SW 1271 (cell line): ENCODE results near the gene RORB.

Experiments
- DNase-seq, 2 experiments: peaks; one replicate each; lab custom pipeline; 2025; lab: John Stamatoyannopoulos, UW

RORB gene

GRCh38 chr9:74719306-74719705 is 222.2 kb downstream of the RORB start:
- no peak for DNase-seq

- no peak for DNase-seq
Observed at GRCh38 chr9:74721696-74722660, 224.8 kb downstream of the RORB start.

GRCh38 chr9:74724317-74724716 is 227.2 kb downstream of the RORB start:
- no peak for DNase-seq

- no peak for DNase-seq
Observed at GRCh38 chr9:74726581-74726980, 229.4 kb downstream of the RORB start.

GRCh38 chr9:74728176-74728575 is 231.0 kb downstream of the RORB start:
- no peak for DNase-seq

GRCh38 chr9:74729136-74729695 is 232.1 kb downstream of the RORB start:
- DNase-seq, result no peak

GRCh38 chr9:74735761-74736160 is 238.6 kb downstream of the RORB start:
- no peak for DNase-seq

GRCh38 chr9:74736646-74737045 is 239.5 kb downstream of the RORB start:
- no peak for DNase-seq

- no peak for DNase-seq
Observed at GRCh38 chr9:74742191-74742790, 245.2 kb downstream of the RORB start.
